CD4-positive, alpha-beta T cell treated with Interleukin-17A for 4 hours (primary cell): ENCODE data around the gene AACS.
"Not testable (repeated sequence)": the region's sequence is repeated elsewhere in the genome, so short reads cannot be mapped to it uniquely, and the experiment has no call there.

Experiments used
- DNase-seq: peaks from one replicate; pipeline ENCODE4 v3.0.0-alpha.2; 2020; ENCODE audit warnings: mixed read lengths

Gene AACS

GRCh38 chr12:125057708-125058107 lies 7.5 kb upstream of the AACS start:
- DNase-seq: no peak

GRCh38 chr12:125061229-125061628 lies 4.0 kb upstream of the AACS start:
- no peak for DNase-seq

GRCh38 chr12:125063522-125063921 lies 1.7 kb upstream of the AACS start:
- DNase-seq: not testable (repeated sequence)

- DNase-seq: no peak
These were observed 743 bp upstream of the AACS start for GRCh38 chr12:125064492-125064891.

GRCh38 chr12:125065919-125066570 lies 810 bp downstream of the AACS start:
- no peak for DNase-seq

- no peak for DNase-seq
These were observed 3.2 kb downstream of the AACS start for GRCh38 chr12:125068391-125068790.

- no peak for DNase-seq
These were observed 4.4 kb downstream of the AACS start for GRCh38 chr12:125069616-125070015.

- DNase-seq: no peak
These were observed 4.9 kb downstream of the AACS start for GRCh38 chr12:125070112-125070511.

- no peak for DNase-seq
These were observed 5.6 kb downstream of the AACS start for GRCh38 chr12:125070661-125071390.

- no peak for DNase-seq
These were observed 6.2 kb downstream of the AACS start for GRCh38 chr12:125071456-125071855.

GRCh38 chr12:125072496-125072895 lies 7.3 kb downstream of the AACS start:
- DNase-seq: no peak

GRCh38 chr12:125074294-125074693 lies 9.1 kb downstream of the AACS start:
- DNase-seq: not testable (repeated sequence)

GRCh38 chr12:125076103-125076502 lies 10.9 kb downstream of the AACS start:
- no peak for DNase-seq

GRCh38 chr12:125079084-125079483 lies 13.8 kb downstream of the AACS start:
- DNase-seq: no peak

GRCh38 chr12:125079648-125080645 lies 14.7 kb downstream of the AACS start:
- no peak for DNase-seq

GRCh38 chr12:125081427-125081826 lies 16.2 kb downstream of the AACS start:
- DNase-seq: no peak

- no peak for DNase-seq
These were observed 17.8 kb downstream of the AACS start for GRCh38 chr12:125083072-125083471.

- not testable (repeated sequence) for DNase-seq
These were observed 23.0 kb downstream of the AACS start for GRCh38 chr12:125088199-125088598.

- no peak for DNase-seq
These were observed 23.8 kb downstream of the AACS start for GRCh38 chr12:125089083-125089482.

GRCh38 chr12:125089626-125090025 lies 24.4 kb downstream of the AACS start:
- DNase-seq: no peak

GRCh38 chr12:125090437-125090836 lies 25.2 kb downstream of the AACS start:
- no peak for DNase-seq

- no peak for DNase-seq
These were observed 26.2 kb downstream of the AACS start for GRCh38 chr12:125091401-125091800.
